A549 treated with RU486 at 1 μM for 4 hours (cell line): ENCODE results near the gene MS4A6E. TPM values are rescaled to one million over a fixed set of nuclear protein-coding genes. Genes with fewer than 3 reads are reported as not detected.

Experiments used
- total RNA-seq: library from RNA; stranded (reverse); fragments of 200-300 nt; extraction: Qiagen RNA extraction; gene quantifications from 5 replicates; pipeline ENCODE4 v1.2.3, GENCODE V29; 2022; ENCODE audit warnings: low read depth

MS4A6E gene, protein sequence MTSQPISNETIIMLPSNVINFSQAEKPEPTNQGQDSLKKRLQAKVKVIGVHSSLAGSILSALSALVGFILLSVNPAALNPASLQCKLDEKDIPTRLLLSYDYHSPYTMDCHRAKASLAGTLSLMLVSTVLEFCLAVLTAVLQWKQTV
- total RNA-seq: not detected in 5 replicates

DNA sequence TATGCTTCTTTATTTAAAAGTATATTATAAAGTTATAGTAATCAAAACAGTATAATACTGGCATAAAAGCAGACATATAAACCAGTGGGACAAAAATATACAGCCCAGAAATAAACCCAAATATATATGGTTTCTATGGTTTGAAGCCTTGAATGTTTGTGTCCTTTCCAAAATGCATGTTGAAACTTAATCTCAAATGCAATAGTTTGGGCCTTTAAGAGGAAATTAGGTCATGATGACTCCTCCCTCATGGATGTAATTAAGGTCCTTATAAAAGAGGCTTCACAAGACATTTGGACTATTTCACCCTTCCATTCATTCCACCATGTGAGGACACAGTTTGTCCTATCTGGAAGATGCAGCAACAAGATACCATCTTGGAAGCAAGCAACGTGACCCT is at the start of gene MS4A6E:
TSS of gene MS4A6E (plus strand) at position 301 of the 400 bp plus-strand sequence. CDS start 7,641 bp downstream, outside the sequence.

DNA sequence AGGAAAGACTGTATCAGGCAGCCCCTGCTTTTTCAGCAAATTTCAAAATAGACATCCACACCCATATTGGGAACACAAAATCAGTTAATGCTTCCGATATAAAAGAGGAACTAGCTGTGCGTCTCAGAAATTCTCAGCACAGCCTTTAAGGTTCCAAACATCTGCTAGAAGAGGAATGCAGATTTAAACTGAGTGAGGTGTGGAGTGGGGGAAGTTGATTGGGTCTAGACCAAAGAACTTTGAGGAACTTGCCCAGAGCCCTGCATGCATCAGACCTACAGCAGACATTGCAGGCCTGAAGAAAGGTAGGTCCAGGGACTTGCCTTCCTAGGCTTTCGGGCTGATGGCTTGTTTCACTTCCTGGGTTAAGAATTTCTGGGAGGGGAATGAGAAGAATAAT is 46.6 kb upstream of the MS4A6E start, which contains the start of gene MS4A4A:
TSS of gene MS4A4A (plus strand) at position 255 of the 400 bp plus-strand sequence. CDS start at position 265, 10 bp downstream.

DNA sequence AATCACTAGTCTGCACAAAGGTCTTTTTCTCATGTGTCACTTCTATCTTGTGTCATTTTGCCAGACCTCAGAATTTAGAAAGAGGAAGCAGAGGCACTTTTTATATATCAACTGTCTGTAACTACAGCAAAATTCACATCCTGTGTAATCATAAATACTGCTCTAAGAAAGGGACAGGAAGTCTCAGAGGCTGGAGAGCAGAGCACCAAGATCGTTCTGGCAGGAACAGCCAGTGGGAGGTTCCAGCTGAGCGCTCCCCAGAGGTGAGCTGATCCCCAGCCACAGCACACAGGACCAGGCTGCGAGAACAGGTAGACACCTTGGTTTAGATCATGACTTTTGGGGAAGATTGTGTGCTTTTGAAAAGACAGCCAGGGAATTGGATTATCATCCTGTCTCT is 51.3 kb downstream of the MS4A6E start, which contains the start of gene MS4A7:
TSS of gene MS4A7 (plus strand) at position 179 of the 400 bp plus-strand sequence. CDS start 4,610 bp downstream, outside the sequence.

Other genes with a start within 250 kb of the MS4A6E start
- not detected in 5 replicates for gene MS4A2, start 238.6 kb upstream of the MS4A6E start, total RNA-seq
- gene MS4A6A, start 144.2 kb upstream of the MS4A6E start, total RNA-seq: not detected in 5 replicates
- gene MS4A4E, start 84.1 kb upstream of the MS4A6E start, total RNA-seq: not detected in 5 replicates
- not detected in 5 replicates for gene MS4A4A, start 46.6 kb upstream of the MS4A6E start, total RNA-seq
- not detected in 5 replicates for gene MS4A7, start 51.3 kb downstream of the MS4A6E start, total RNA-seq
- not detected in 5 replicates for gene MS4A14, start 69.2 kb downstream of the MS4A6E start, total RNA-seq
- gene MS4A5, start 102.3 kb downstream of the MS4A6E start, total RNA-seq: not detected in 5 replicates
- gene MS4A1, start 128.6 kb downstream of the MS4A6E start, total RNA-seq: not detected in 5 replicates
- not detected in 5 replicates for gene MS4A12, start 165.5 kb downstream of the MS4A6E start, total RNA-seq
- gene MS4A13, start 188.1 kb downstream of the MS4A6E start, total RNA-seq: not detected in 5 replicates